Smooth muscle cell (in vitro differentiated cells): ENCODE data around the gene PDIA5. TPM values are rescaled to one million over a fixed set of nuclear protein-coding genes. Genes with fewer than 3 reads are reported as not detected.

Experiments
- DNase-seq: peaks from one replicate; lab custom pipeline; 2025; ENCODE audit not compliant: unreplicated experiment; lab: John Stamatoyannopoulos, UW
- H2AFZ ChIP-seq: fragments of 200-600 bp; sonication (generic); 2 replicates; pipeline ENCODE4 v1.6.0; 2016; ENCODE audit warnings: antibody characterized with exemption, low read depth, mild to moderate bottlenecking
- H3F3A ChIP-seq: fragments of 200-600 bp; sonication (generic); 2 replicates; pipeline ENCODE4 v1.6.0; 2017; ENCODE audit warnings: antibody characterized with exemption, low read depth
- H3K27ac ChIP-seq: fragments of 200-600 bp; sonication (generic); 2 replicates; pipeline ENCODE4 v1.5.1; 2016; ENCODE audit warnings: low read depth, mild to moderate bottlenecking
- H3K27me3 ChIP-seq: fragments of 200-600 bp; sonication (generic); 2 replicates; pipeline ENCODE4 v1.6.1; 2016; ENCODE audit warnings: low read depth, mild to moderate bottlenecking
- H3K36me3 ChIP-seq: fragments of 200-600 bp; sonication (generic); 2 replicates; pipeline ENCODE4 v1.5.1; 2016; ENCODE audit warnings: low read depth
- H3K4me1 ChIP-seq: fragments of 200-600 bp; sonication (generic); 2 replicates; pipeline ENCODE4 v1.5.1; 2016; ENCODE audit warnings: low read depth
- H3K4me2 ChIP-seq: fragments of 200-600 bp; sonication (generic); 2 replicates; pipeline ENCODE4 v1.6.0; 2016; ENCODE audit warnings: mild to moderate bottlenecking
- H3K4me3 ChIP-seq: fragments of 200-600 bp; sonication (generic); 2 replicates; pipeline ENCODE4 v1.5.1; 2016; ENCODE audit warnings: mild to moderate bottlenecking
- H3K79me2 ChIP-seq: fragments of 200-600 bp; sonication (generic); 2 replicates; pipeline ENCODE4 v1.6.0; 2016; ENCODE audit warnings: low read depth, mild to moderate bottlenecking
- H3K9ac ChIP-seq: fragments of 200-600 bp; sonication (generic); 2 replicates; pipeline ENCODE4 v1.6.0; 2016; ENCODE audit warnings: low read depth
- H3K9me3 ChIP-seq: fragments of 200-600 bp; sonication (generic); replicated peaks from 2 replicates; pipeline ENCODE4 v1.5.1; 2016; ENCODE audit warnings: low read depth
- H4K20me1 ChIP-seq: fragments of 200-600 bp; sonication (generic); 2 replicates; pipeline ENCODE4 v1.6.0; 2016; ENCODE audit warnings: low read depth
- WGBS: methylation state at CpG from one replicate; pipeline ENCODE4 v1.1.7; 2016; ENCODE audit warnings: low lambda C conversion rate; 5-methylcytosine and 5-hydroxymethylcytosine counted together
- polyA plus RNA-seq: library from polyadenylated mRNA; unstranded; fragments of >200 nt; fragmentation: Nextera tagmentation; extraction: Ambion mirVana; gene quantifications from 2 replicates; pipeline ENCODE4 v1.2.1, GENCODE V29; 2016
- total RNA-seq: library from RNA; depleted of rRNA; stranded (reverse); fragments of >200 nt; gene quantifications from 2 replicates; pipeline ENCODE4 v1.2.3, GENCODE V29; 2014
- TF ChIP-seq, protein P1 (sequence below): fragments of 200-600 bp; sonication (generic); IDR thresholded peaks from 2 replicates; pipeline ENCODE4 v1.5.1; 2017; ENCODE audit warnings: borderline replicate concordance, mild to moderate bottlenecking, antibody characterized with exemption; ENCODE audit not compliant: insufficient read depth, poor library complexity, severe bottlenecking

The PDIA5 gene
- total and polyA plus RNA-seq, 2 experiments from 2014 or later = 65.4 to 102 TPM

DNA sequence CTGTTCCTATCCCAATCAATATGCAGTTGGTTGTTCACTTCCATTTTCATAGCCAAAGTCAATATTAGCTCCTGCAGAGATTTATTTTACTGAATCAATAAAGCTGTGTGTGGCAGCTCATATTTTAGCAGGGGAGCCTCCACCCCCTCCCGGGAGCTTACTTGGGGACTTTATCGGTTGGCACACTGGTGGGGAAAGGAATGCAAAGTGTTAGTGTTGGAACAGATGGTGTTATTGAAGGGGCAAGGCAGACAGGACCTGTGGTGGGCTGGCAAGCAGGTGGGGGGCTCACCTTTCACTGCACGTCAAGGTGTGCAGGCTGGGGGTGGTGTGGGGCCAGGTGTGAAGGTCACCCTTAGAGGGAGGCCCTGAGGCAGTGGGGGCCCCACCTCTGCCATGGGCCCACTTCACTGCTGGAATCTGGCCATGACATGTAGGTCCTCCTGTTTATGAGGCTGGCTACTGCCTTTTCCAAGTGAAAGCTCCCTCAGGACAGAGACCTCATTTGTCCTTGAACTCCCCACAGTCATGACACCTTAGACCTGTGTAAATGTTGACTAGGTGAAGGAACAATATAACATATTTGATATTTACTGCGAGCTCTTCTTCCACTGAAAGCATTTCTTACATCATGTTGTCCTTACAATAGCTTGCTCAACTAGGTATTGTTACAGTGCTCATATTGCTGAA, 90.9 kb downstream of the PDIA5 start:
- Histone ChIP-seq H3K27me3 (no peaks in the 10 kb centered on the region), H3K9ac (no peak overlapping the region), H3F3A (no peaks in the 10 kb centered on the region), H3K4me1 (peaks cover 20% of the 10 kb centered on the region), H2AFZ (no peak overlapping the region), H3K79me2 (no peaks in the 10 kb centered on the region), H3K4me3 (no peak overlapping the region), H4K20me1 (peaks cover 6% of the 10 kb centered on the region), H3K9me3 (no peaks in the 10 kb centered on the region), H3K27ac (no peak overlapping the region), H3K4me2 (no peak overlapping the region), H3K36me3 (no peaks in the 10 kb centered on the region)
- DNase-seq = no peak
- 94% methylated on average over 4 of the region's 4 CpGs for WGBS
- TF ChIP-seq, protein P1, sequence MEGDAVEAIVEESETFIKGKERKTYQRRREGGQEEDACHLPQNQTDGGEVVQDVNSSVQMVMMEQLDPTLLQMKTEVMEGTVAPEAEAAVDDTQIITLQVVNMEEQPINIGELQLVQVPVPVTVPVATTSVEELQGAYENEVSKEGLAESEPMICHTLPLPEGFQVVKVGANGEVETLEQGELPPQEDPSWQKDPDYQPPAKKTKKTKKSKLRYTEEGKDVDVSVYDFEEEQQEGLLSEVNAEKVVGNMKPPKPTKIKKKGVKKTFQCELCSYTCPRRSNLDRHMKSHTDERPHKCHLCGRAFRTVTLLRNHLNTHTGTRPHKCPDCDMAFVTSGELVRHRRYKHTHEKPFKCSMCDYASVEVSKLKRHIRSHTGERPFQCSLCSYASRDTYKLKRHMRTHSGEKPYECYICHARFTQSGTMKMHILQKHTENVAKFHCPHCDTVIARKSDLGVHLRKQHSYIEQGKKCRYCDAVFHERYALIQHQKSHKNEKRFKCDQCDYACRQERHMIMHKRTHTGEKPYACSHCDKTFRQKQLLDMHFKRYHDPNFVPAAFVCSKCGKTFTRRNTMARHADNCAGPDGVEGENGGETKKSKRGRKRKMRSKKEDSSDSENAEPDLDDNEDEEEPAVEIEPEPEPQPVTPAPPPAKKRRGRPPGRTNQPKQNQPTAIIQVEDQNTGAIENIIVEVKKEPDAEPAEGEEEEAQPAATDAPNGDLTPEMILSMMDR = no peak

DNA sequence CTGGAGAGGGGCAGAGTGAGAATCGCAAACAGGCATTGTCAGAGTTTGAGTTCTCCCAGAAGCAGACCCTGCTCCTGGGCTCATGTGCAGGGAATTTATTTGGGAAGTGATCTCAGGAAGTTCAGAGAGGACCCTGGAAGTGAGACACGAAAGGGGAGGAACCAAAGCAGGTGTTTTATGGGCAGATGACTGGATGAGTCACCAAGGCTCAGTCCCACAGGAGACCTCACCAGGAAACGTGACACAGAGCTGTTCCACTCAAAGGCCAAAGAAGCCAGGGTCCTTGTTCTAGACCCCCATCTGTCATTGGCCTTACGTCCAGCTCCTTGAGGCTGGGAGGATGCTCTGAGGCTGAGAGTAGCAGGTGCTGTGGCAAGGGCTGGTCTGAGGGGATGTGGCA, 91.5 kb downstream of the PDIA5 start:
- H3K9me3 ChIP-seq = no peaks in the 10 kb centered on the region
- no peak overlapping the region for H3K27ac ChIP-seq
- H3K4me1 ChIP-seq = peaks cover 14% of the 10 kb centered on the region
- TF ChIP-seq, protein P1 = no peak
- H3K36me3 ChIP-seq = no peaks in the 10 kb centered on the region
- no peak overlapping the region for H3K9ac ChIP-seq
- no peak overlapping the region for H2AFZ ChIP-seq
- WGBS = 88% methylated on average over 4 of the region's 4 CpGs
- H3K4me2 ChIP-seq = no peak overlapping the region
- H3K79me2 ChIP-seq = no peaks in the 10 kb centered on the region
- no peaks in the 10 kb centered on the region for H3K27me3 ChIP-seq
- no peaks in the 10 kb centered on the region for H3F3A ChIP-seq
- H3K4me3 ChIP-seq = no peak overlapping the region
- peaks cover 6% of the 10 kb centered on the region for H4K20me1 ChIP-seq
- no peak for DNase-seq

DNA sequence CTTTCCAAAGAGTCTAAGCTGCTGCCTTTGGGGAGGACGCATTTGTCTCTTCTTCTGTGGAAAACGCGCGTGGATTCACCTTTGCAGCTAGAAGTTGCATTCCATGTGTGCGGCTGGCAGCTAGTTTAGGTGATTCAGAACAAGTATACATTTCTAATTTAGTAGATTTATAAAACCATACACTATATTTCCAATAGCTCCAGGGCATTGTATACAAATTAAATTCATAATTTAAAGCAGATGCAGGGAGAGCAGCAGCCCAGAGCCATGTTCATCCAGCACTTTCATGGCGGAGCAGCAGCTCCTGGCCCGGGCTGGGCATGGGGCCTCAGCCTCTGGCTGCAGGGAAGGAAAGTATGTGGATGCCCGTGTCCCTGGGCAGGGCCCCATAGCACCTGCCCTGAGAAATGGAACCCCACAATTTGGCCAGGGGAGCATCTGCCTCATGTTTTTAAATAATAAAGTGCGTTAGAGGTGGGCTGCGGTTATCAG, 92.1 kb downstream of the PDIA5 start:
- H3K4me1 ChIP-seq = peaks cover 8% of the 10 kb centered on the region
- H3F3A ChIP-seq = no peaks in the 10 kb centered on the region
- no peak overlapping the region for H3K4me2 ChIP-seq
- no peak overlapping the region for H2AFZ ChIP-seq
- H3K79me2 ChIP-seq = no peaks in the 10 kb centered on the region
- no peaks in the 10 kb centered on the region for H3K9me3 ChIP-seq
- no peak overlapping the region for H3K4me3 ChIP-seq
- peaks cover 5% of the 10 kb centered on the region for H3K36me3 ChIP-seq
- DNase-seq = no peak
- no peaks in the 10 kb centered on the region for H3K27me3 ChIP-seq
- peaks cover 2% of the 10 kb centered on the region for H4K20me1 ChIP-seq
- 97% methylated on average over 10 of the region's 10 CpGs for WGBS
- H3K27ac ChIP-seq = no peak overlapping the region
- H3K9ac ChIP-seq = no peak overlapping the region
- TF ChIP-seq, protein P1 = no peak
